GM19452 (cell line): ENCODE measurements around the gene DNAAF3.
A peak's percentile ranks its signal among the peaks of the same experiment; 100 is the strongest.
"Not testable (repeated sequence)": the region's sequence is repeated elsewhere in the genome, so short reads cannot be mapped to it uniquely, and the experiment has no call there.

Experiments used
- ATAC-seq: cut with Tn5 transposase; IDR thresholded peaks from one replicate; pipeline ENCODE4 v1.9.1; 2021; ENCODE audit not compliant: unreplicated experiment

DNAAF3 gene

DNA sequence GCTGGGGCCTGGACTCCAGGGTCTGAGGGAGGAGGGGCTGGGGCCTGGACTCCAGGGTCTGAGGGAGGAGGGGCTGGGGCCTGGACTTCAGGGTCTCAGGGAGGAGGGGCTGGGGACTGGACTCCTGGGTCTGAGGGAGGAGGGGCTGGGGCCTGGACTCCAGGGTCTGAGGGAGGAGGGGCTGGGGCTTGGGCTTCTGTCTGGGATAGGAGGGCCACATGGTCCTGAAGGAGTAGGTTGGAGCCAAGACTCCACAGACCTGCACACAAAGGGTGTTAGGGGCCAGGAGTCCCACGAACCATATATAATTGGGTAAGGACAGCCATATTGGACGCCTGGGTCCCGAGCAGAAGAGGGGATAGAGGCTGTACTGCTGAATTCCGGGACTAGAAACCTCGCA is 10.6 kb downstream of the DNAAF3 start:
- not testable (repeated sequence) for ATAC-seq

DNA sequence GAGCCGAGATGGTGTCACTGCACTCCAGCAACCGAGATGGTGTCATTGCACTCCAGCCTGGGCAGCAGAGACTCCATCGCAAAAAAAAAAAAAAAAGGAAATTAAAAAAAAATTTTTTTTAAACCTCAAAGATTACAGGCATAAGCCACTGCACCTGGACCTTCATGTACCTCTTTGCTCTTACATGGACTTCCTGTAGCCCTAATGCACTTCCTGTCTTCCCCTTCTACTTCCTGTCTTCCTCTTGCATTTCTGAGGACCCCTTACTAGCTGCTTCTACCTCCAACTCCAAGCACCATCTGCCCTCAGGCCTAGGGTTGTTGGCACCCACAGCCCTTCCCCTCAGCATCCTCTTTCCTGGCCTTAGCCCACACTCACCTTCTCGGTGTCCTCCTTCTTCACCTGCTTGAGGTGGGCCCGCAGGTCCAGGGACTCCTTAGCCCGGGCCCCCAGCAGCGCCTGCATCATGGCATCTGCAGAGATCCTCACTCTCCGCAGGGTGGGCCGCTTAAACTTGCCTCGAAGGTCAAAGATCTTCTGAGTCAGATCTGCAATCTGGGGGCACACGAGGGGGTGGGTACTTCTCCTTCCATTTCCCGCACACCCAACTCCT is 12.7 kb downstream of the DNAAF3 start:
- ATAC-seq: no peak

DNA sequence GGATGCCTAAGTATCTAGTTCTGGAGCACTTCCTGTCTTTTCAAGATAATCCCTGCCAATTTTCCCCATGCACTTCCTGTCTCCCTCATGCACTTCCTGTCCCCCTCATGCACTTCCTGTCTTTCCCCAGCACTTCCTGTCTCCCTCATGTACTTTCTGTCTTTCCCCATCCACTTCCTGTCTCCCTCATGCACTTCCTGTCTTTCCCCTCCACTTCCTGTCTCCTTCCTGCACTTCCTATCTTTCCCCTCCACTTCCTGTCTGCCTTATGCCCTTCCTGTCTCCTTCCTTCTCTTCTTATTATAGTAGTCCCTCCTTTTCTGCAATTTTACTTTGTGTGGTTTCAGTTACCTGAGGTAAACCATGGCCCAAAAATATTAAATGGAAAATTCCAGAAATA is 14.4 kb downstream of the DNAAF3 start:
- no peak for ATAC-seq

DNA sequence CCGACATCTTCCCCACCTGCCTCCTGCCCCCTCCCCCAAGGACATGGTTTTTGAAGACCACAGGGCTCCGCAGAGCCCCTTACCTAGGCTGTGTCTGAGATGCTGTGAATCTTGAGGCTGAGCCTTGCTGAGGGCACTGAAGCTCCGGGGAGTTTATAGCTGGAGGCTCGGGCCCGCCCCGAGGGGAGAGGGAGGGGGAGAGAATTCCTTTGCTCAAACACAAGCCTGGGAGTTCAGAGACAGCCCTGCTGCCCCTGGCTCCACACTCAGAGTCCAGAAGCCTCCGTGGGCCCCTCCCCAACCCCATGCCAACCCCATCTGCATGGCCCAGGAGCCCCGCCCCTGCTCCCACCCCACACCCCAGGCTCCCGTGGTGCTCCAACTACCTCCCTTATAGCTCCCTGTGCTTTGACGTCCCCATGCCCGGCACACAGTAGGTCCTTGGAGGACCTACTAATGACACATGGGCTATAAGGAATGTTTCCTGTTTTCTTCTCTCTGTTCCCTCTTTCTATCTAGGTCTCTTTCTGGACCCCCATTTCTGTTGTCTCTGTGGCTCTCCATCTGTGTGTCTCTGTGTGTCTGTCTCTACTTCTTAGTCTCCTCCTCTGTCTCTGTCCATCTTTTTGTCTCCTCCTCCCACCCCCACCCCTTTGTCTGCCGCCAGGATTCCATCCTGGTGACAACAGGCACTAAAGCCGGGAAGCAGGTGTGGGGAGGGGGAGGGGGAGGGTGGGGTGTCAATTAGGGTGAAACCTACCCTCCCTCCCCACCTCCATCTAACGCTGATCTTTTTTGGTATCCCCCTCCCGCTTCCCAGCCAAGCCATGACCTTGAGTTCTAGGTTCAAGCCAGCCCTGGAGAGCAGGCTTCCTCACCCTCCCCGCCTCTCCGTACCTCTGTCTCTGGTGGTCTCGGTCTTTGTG is 17.1 kb downstream of the DNAAF3 start, which contains the start of gene TNNT1:
Gene TNNT1, minus strand, starts transcription at position 129 of the 926 bp plus-strand sequence. CDS start 2,049 bp downstream, outside the sequence.
- no peak for ATAC-seq

DNA sequence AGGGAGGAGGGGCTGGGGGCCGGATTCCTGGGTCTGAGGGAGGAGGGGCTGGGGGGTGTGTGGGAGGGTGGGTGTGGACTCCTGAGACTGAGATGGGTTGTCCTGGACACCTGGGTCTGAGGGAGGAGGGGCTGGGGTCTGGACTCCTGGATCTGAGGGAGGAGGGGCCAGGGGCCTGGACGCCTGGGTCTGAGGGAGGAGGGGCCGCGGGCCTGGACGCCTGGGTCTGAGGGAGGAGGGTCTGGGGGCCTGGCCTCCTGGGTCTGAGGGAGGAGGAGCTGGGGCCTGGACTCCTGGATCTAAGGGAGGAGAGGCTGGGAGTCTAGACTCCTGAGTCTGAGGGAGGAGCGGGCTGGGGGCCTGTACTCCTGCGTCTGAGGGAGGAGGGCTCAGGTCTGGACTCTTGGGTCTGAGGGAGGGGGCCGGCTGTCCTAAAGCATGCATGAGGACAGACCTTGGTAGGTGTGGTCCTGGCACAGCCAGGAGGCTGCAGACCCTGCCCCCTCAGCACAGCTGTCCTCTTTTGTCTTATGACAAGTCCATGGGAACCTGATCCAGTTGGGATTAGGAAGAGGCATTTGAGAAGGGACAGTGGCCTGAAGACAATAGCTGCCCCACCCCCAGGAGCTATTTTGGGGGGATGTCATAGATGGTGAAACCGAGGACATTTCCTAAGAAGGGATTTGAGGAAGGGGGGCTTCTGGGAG is 18.7 kb downstream of the DNAAF3 start:
- no peak for ATAC-seq

DNA sequence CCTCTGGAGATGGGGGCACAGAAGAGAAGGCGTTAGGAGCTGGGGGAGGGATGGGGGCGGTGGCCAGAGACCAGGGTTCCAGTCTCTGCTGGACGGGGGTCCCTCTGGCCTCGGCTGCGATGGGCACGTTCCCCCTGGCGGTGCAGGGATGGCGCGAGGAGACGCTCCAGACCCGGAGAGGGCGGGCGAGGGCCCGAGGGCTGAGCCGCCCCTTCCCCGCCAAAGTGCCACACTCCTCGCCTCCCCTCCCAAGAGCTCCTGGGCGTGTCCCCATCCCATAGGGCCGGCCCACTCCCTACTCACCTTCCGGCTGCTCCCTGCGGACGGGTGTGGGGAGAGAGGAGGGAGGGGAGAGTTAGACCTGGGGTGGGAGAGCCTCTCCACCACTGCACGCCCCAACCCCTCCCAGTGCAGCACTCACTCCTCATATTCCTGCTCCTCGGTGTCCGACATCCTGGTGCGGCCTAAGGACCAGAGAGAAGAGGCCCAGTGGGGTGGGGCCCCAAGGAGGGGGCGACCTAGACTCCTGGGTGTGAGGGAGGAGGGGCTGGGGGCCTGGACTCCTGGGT is 19.6 kb downstream of the DNAAF3 start:
- ATAC-seq: no peak

DNA sequence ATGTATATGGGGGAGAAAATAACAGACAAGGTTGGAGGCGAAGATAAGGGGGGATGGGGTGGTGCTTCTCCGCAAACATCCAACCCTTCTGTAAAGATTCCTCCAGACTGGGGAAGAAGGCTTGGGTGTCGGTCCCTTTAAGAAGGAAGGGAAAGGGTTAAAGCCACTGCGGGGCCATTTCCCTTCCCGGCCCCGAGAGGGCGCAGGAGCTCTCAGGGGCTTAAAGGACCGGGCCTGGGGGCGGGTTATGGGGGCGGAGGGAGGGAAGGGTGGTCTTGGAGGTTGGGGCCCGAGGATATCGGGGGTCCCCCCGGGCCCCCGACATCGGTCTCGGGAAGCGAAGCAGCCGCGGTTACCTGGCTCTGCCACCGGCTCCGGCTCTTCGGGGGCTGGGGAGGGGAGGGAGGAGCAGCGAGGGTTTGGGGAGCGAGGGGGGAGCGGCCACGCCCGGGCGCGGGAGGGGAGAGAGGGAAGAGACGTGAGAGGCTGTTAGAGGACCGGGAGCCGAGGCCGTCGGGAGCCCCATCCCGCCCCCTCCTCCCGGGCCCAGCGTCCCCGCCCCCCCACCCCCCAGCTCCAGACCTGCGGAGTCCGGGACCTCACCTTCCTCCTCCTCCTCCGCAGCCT is 20.2 kb downstream of the DNAAF3 start:
- no peak for ATAC-seq

DNA sequence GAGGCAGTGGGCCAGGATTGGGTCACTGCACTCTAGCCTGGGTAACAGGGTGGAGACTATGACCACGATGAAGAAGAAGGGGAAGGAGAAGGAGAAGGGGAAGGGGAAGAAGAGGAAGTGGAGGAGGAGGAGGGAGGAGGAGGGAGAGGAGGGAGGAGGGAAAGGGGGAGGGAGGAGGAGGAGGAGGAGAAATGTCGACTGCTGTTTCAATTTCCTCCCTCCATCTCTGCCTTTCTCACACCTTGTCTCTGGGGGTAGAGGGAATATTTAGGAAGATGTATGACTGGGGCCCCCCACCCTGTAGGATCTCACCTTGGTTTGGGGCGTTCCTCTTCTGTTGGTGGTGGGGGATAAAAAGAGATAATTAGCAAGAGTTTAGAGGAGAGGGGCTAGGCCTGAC is 21.2 kb downstream of the DNAAF3 start:
- ATAC-seq: no peak

DNA sequence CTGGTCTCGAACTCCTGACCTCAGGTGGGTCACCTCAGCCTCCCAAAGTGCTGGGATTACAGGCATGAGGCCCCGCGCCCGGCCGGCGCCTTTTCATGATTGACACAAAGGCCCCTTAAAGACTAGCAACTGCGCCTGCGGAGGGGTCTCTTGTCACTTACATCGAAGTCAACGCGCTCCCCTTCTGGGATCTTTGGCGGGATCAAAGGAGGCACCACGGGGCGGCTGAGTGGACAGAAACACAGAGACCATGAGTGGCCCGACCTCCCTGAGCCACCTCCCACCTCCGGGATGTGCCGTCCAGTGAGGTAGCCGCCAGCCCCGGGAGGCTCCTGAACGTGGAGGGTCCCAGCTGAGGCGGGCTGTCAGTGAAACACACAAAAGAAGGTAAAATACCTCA is 24.7 kb downstream of the DNAAF3 start:
- ATAC-seq: no peak

DNA sequence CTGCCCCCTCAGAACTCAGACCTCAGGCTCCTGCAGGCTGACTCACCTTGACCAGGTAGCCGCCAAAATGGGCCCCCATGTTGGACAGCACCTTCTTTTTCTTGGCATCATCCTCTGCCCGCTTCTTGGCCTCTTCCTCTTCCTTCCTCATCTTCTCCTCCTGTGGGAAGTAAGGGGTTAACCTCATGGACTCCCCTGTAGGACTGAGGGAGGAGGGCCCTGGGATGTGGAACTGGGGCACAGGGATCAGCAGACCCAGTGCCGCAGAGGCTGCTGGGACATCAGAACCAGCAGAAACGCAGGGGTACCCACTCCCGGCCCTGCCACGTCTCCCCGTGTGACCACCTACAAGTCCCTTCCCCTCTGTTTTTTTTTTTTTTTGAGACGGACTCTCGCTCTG is 28.5 kb downstream of the DNAAF3 start:
- no peak for ATAC-seq

DNA sequence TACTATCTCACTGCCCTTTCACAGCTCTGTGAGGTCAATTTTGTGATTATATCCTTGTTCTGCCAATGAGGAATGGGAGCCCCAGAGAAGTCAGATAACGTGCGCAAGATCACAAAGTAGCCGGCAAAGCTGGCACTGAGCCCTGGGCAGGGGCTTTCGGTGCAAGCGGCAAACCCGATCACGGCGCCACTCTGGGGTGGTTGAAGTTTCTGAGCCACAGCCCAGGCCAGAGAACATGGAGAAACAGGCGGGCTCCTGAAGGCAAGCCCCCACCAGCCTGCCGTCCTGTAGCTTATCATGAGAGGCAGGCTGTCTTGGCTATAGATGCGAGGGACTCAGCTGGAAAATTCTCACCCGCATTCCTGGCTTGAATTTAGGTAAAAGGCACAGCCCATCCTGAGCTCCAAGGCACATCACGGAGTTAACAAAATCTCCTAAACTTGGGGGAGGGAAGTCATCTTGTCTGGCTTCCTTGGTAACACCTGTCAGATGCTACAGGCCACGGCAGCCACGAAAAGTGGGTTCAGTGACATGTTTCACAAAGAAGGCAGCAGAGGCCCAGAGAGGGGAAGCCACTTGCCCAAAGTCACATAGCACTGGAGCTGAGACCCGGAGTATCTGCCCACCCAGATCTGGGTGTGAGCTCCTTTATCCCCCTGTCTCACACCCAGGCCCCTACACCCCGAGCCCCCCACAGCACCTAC is 29.9 kb downstream of the DNAAF3 start:
- ATAC-seq: no peak

DNA sequence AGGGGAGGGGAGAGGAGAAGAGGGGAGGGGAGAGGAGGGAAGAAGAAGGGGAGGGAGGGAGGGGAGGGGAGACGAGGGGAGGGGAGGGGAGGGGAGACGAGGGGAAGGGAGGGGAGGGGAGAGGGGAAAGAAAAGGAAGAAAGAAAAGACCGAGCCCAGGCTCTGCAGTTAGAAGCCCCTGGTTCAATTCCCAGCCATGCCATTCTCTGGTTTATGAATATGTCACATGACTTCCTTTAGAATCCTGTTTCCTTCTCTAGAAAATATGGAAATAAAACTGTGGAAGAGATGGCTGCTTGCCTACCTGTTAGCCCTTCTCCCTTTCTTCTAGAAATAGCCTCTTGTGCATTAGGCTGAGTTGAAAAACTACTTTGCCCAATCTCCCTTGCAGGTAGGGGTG is 31.7 kb downstream of the DNAAF3 start:
- ATAC-seq: no peak

DNA sequence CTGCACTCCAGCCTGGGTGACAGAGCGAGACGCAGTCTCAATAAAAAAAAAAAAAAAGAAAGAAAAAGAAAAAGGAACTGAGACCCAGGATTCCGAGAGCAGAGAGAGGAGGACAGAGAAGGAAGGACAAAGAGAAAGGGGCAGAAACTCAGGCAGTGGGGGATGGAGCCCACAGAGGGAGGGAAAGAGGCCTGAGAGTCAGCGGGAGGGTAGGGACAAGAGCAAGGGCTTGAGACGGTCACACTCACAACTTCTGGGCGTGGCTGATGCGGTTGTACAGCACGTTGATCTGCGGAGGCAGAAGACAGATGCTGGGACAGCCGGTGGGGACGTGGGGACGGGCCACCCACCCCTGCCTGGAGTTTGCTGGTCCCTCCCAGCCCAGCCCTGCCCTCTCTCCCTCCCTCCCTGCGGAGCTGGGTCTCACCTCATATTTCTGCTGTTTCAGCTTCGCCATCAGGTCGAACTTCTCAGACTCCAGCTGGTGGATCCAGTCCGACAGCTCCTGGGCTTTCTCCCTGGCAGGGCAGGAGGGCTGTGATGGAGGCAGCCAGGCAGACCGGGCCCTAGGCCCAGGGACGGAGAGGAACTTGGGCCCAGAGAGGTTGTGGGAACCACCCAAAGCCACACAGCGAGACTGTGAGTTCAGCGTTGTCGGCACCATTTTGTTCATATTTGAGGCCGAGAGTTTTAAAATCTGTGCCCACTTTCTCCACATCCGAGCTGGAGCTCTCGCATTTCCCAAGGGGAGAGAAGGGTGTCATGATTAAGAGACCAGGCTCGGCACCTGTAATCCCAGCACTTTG is 32.6 kb downstream of the DNAAF3 start:
- no peak for ATAC-seq

DNA sequence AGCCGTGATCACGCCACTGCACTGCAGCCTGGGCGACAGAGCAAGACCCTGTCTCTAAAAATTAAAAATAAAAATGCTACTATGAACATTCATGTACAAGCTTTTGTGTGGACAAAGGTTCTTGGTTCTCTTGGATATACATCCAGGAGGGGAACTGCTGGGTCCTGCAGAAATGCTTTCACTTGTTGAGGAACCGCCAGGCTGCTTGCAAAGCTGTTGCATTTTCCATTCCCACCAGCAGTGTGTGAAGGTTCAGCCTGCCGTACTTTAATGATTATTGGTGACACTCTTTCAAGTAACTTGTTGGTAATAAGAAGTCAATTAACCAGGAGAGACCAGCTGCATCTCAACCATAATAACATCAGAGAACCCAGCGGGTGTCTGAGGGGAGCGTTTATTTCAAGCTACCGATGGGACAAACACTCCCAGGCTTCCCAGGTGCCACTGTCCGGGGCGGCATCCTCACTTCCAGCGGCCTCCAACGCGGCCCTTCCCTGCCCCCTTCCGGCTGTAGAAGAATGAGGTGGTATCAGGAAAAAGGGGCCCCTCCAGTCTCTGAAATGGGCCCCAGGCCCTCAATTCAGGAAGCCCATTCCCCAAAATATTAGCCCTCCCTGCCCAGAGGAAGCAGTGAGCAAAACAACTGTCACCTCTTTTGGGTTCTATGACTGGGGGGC is 33.8 kb downstream of the DNAAF3 start:
- no peak for ATAC-seq

DNA sequence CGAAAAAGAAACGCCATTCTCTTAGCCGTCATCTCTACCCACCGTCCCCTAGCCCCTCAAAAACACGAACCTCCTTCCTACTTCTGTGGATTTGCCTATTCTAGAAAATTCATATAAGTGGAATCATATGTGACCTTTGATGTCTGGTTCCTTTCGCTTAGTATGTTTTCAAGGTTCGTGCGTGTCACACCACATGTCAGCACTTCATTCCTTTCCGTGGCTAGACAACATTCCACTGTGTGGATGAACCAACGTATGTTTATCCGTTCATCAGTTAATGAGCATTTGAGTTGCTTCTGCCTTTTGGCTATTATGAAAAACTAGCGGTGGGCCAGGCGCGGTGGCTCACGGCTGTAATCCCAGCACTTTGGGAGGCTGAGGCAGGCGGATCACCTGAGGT is 35.0 kb downstream of the DNAAF3 start:
- no peak for ATAC-seq

DNA sequence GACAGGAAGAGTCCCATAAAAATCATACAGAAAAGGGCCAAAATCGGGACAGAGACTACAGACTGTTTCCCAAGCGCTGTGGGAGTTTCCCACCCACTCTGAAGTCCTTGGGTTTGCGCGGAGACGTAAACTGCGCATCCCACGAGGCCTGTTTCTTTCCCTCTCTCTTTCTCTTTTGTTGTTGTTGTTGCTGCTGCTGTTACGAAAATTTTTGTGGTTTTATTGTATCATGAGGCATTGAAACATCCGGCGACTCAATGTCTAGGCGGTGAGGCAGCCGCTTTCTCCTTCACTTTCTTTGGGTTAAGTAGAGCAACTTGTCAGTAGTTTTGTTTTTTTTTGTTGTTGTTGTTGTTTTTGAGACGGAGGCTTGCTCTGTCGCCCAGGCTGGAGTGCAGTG is 47.4 kb downstream of the DNAAF3 start:
- no peak for ATAC-seq

DNA sequence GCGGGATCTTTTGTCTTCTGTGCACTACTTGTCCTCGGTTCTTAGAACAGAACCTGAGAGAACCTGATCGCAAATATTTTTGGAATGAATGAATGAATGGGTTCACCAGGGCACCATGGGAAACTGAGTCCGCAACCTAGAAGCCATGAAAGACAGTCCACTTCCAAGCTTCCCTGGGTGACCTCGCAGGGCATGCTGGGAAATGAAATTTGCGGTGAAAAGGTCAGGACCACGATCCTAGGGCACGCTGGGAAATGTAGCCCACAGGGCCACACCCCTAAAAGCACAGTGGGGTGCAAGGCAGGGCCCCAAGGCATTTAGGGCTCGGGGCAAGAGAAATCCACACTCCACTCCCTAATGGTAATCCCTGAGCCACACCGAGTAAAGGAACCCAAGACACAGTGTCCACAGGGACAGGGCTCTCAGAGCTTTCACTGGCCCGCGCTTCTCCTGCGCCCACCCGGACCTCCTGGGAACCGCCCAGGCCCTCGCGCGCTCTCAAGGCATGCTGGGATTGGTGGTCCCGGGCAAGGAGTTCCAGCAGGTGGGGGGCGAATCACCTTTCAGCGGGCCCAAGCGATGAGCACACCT is 47.9 kb downstream of the DNAAF3 start:
- ATAC-seq: no peak

DNA sequence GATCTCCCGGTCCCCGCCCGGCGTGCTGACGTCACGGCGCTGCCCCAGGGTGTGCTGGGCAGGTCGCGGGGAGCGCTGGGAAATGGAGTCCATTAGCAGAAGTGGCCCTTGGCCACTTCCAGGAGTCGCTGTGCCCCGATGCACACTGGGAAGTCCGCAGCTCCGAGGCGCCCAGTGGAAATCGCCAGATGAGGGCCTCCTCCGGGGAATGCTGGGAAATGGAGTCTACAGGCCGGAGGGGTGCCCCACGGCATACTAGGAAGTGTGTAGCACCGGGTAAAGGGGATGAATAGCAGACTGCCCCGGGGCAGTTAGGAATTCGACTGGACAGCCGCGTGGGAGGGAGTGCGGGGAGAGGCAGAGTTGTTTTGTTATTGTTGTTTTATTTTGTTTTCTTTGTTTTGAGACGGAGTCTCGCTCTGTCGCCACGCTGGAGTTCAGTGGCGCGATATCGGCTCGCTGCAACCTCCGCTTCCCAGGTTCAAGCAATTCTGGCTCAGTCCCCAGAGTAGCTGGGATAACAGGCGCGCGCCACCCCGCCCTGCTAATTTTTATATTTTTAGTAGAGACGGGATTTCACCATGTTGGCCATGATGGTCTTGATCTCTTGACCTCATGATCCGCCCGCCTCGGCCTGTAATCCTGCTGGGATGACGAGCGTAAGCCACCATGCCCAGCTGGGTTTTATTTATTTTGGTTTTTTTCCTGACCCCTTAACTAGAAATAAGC is 48.6 kb downstream of the DNAAF3 start:
- peak; percentile 90 for ATAC-seq
